AG09319 (cell line): Measurements from ENCODE around the gene APIP.

Experiments
- DNase-seq: peaks from one replicate; pipeline ENCODE4 v3.0.0-alpha.2; 2010; ENCODE audit warnings: low read depth; ENCODE audit errors: extremely low read depth
- CTCF ChIP-seq: IDR thresholded peaks from 2 replicates; pipeline ENCODE4 v1.5.1; 2011; ENCODE audit warnings: low read depth, mild to moderate bottlenecking, inconsistent platforms, low read length, moderate library complexity

APIP gene

GRCh38 chr11:34938611-34939010, 22.4 kb upstream of the APIP start:
- no peak for TF ChIP-seq CTCF
- no peak for DNase-seq

- DNase-seq = no peak
- TF ChIP-seq CTCF = no peak
Measured at GRCh38 chr11:34936945-34937629, 20.9 kb upstream of the APIP start.

- no peak for TF ChIP-seq CTCF
- DNase-seq = no peak
Measured at GRCh38 chr11:34929794-34930763, 13.9 kb upstream of the APIP start.

GRCh38 chr11:34928960-34929680, 12.9 kb upstream of the APIP start:
- TF ChIP-seq CTCF = no peak
- no peak for DNase-seq

GRCh38 chr11:34928268-34928959, 12.2 kb upstream of the APIP start:
- no peak for DNase-seq
- no peak for TF ChIP-seq CTCF

GRCh38 chr11:34926831-34927132, 10.6 kb upstream of the APIP start:
- no peak for DNase-seq
- no peak for TF ChIP-seq CTCF
